MM.1S (cell line): ENCODE data around the gene MX1.
"Not testable (repeated sequence)": the region's sequence is repeated elsewhere in the genome, so short reads cannot be mapped to it uniquely, and the experiment has no call there.

ENCODE experiments used
- CTCF ChIP-seq: fragments of 300-600 bp; sonication (generic); IDR thresholded peaks from 2 replicates; pipeline ENCODE4 v1.5.1; 2016; ENCODE audit warnings: antibody characterized with exemption, low read length, mixed read lengths
- EZH2 ChIP-seq: fragments of 300-600 bp; sonication (generic); optimal IDR thresholded peaks from 2 replicates; pipeline ENCODE3; 2017; ENCODE audit warnings: low read depth, mild to moderate bottlenecking, antibody characterized with exemption, low read length, mixed read lengths

- not testable (repeated sequence) for TF ChIP-seq CTCF, EZH2
Observed at GRCh38 chr21:41423305-41423636, 2.8 kb upstream of the MX1 start.
